Glomerular visceral epithelial cell (primary cell): ENCODE results near the gene LFNG.
A peak's percentile ranks its signal among the peaks of the same experiment; 100 is the strongest.
"Not testable (repeated sequence)": the region's sequence is repeated elsewhere in the genome, so short reads cannot be mapped to it uniquely, and the experiment has no call there.

Source experiments
- DNase-seq: peaks from one replicate; pipeline ENCODE4 v3.0.0-alpha.2; 2016; ENCODE audit errors: extremely low spot score

LFNG gene

DNA sequence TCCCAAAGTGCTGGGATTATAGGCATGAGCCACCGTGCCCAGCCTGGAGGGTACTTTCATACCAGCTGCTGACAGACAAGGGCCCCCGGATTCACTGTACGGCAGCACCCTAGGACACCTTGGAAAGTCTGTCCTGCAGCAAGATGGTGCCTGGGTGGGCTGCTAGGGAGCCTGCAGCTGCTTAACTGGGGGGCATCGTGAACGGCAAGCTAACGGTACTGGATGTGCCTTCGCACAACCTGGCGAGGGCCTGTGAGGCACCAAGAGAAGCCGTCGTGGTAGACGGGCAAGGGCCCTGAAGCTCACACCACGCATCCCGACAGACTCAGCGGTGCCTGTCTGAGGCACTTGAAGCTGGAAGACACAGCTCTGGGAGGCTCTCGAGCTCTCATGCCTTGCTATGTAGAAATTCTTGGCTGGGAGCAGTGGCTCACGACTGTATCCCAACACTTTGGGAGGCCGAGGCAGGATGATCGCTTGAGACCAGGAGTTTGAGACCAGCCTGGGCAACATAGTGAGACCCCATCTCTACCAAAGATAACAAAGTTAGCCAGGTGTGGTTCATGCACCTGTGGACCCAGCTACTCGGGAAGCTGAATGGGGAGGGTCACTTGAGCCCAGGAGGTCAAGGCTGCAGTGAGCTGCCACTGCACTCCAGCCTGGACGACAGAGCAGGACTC, 26.3 kb downstream of the LFNG start:
- no peak for DNase-seq

DNA sequence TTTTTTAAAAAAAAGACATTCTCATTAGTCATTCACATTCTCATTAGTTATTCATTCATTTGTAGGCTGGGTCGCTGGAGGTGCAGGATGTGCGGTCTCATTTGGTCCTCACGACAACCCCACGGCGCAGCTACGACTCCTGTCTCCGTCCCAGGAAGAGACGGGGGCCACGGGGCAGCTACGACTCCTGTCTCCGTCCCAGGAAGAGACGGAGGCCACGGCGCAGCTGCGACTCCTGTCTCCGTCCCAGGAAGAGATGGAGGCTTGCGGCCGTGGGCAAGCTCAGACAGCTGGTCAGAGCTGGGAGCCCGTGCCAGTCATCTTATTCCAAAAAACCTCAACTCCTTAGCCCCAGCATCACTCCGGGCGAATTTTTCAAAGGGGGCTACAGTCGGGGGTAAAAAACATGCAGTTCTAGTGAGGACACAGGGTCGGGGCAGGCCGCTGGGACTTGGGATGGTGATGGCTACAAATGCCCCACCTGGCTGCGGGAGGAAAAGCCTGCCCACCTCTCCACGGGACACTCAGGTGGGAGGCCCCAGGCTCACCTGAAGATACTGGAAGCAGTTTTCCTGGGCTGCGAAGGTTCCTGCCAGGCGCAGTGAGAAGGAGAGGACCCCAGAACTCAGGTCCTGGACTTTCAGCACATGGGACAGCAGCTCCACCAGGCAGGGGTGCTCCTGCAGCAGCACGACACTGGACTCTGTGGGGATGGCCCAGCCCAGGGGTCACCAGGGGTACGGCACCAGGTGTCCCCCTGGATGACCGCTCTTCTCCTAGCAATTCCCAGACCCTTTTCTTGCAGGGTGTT, 27.4 kb downstream of the LFNG start:
- no peak for DNase-seq

GRCh38 chr7:2551418-2551817, 31.8 kb downstream of the LFNG start:
- DNase-seq, result no peak

DNA sequence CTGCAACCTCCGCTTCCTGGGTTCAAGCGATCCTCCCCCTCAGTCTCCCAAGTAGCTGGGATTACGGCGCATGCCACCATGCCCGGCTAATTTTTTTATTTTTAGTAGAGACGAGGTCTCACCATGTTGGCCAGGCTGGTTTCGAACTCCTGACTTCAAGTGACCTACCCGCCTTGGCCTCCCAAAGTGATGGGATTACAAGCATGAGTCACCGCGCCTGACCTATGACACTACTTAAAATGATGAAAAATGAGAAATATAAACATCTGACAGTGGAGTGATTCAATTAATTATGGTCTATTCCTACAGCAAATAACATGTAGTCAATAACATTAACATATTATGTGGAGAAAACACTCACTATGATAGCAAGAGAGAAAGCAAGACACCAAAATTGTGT, 33.5 kb downstream of the LFNG start:
- no peak for DNase-seq

- DNase-seq, result no peak
Measured at GRCh38 chr7:2553831-2554581, 34.4 kb downstream of the LFNG start.

DNA sequence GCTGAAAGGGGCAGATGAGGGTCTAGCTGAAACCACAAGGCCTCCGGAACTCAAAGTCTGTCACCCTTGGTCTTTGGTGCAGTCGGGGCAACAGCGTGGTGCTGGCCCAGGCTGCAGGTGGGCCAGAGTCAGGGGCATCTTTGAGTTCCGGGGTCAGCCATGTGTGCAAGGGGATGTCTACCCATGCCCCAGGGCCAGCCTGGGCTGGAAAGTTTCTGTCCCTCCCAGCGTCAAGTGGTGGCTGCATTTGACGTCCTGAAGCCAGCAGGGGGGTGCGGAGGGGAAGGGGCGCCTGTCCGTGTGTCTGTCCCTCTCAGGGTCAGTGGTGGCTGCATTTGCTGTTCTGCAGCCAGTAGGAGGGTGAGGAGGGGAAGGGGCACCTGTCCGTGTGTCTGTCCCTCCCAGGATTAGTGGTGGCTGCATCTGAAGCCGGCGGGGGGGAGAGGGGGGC, 35.1 kb downstream of the LFNG start:
- DNase-seq, result no peak

GRCh38 chr7:2555121-2556052, 35.8 kb downstream of the LFNG start, which contains the start of gene BRAT1:
TSS of gene BRAT1 (minus strand) at chr7:2555524. CDS start at chr7:2554431, 1,093 bp downstream.
- DNase-seq, result peak; percentile 93

GRCh38 chr7:2558629-2559282, 39.2 kb downstream of the LFNG start, which contains the start of gene IQCE:
TSS of gene IQCE (plus strand) at chr7:2558979. CDS start at chr7:2559182, 203 bp downstream.
- DNase-seq, result peak; percentile 92

- no peak for DNase-seq
Measured at GRCh38 chr7:2559283-2559950, 39.8 kb downstream of the LFNG start.

GRCh38 chr7:2563955-2564354, 44.4 kb downstream of the LFNG start:
- not testable (repeated sequence) for DNase-seq

- DNase-seq, result peak; percentile 14
Measured at GRCh38 chr7:2564970-2565540, 45.5 kb downstream of the LFNG start.

DNA sequence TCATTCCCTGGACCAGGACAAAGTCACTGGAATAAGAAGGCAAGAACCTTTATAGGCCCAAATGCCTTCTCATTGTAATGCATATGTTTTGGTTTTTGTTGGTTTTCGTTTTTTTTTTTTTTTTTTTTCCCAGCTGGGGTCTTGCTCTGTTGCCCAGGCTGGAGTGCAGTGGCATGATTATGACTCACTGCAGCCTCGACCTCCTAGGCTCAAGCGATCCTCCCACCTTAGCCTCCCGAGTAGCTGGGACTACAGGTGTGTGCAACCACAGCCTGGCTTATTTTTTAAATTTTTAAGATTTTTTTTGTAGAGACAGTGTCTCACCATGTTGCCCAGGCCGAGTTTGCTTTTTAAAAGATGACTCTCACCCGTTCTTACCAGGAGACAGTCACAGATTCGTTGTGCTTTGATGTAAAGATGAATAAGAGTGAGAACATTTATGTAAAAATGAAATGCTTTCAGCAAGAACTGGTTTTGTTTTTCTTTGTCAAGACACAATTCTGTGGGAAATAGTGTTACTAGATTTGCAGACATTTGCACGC, 46.8 kb downstream of the LFNG start:
- no peak for DNase-seq

- no peak for DNase-seq
Measured at GRCh38 chr7:2566890-2567678, 47.5 kb downstream of the LFNG start.

GRCh38 chr7:2567679-2568278, 48.2 kb downstream of the LFNG start:
- peak; percentile 28 for DNase-seq

GRCh38 chr7:2568521-2569223, 49.1 kb downstream of the LFNG start:
- DNase-seq, result no peak

DNA sequence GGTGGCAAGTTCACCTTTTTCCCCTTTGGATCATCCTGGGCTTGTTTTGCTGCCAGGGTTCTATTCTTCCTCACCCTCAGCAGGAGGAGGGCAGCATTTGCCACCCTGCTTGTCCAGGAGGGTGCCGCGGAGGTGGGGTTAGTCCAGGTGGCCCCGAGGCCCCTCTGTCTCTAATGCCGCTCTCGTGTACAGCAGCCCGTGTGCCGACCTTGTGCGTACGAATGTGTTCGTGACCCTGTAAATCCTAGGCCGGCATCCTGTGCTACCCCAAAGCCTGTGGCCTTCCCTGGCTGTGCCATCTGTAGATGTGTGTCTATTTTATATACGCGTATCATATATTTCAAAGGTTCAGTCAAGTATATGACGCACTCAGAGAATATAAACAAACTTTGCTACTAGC, 49.8 kb downstream of the LFNG start:
- DNase-seq, result no peak

DNA sequence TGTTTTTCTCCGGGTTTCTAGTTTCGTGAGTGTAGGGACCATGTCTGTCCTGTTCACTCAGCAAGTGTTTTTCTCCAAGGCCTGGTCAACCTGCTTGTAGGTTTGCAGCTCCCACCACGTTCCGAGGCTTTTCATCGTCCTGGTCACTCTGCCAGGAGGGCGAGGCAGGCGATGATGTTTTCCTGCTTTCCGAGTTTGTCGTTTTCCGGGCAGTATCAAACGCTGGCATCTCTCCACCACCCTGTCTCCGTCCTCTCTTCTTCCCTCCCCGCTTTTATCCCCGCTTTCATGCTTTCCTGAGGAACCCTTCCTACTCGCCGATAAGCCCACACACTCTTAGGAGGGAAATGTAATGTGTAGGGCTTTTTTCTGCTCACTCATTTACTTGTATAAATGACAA, 50.4 kb downstream of the LFNG start:
- no peak for DNase-seq

DNA sequence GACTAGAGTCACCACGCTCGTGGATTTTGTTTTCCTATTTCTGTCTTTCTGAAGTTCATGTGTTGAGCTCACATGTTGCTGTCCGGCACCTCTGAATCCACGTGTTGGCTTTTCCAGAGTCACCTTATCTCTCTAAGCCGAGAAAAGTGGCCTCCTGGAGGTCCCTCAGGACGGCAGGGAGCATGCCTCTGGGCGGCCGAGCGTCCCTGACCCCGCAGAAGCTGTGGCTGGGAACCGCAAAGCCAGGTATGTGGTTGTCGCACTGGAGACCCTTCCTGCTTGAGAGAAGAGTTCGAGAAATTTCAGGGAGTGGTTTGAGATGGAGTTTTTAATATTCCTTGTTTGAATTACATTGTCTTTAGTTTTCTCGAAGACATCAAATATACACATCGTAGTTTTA, 51.8 kb downstream of the LFNG start:
- DNase-seq, result no peak
